Osteoblast (primary cell): ENCODE results near the gene RANBP17. TPM values are rescaled to one million over a fixed set of nuclear protein-coding genes. Genes with fewer than 3 reads are reported as not detected.
"Not testable (repeated sequence)": the region's sequence is repeated elsewhere in the genome, so short reads cannot be mapped to it uniquely, and the experiment has no call there.

Experiments
- DNase-seq: peaks from one replicate; pipeline ENCODE4 v3.0.0; 2011; ENCODE audit warnings: low spot score, mixed read lengths; ENCODE audit not compliant: insufficient read length; ENCODE audit errors: missing footprints
- H2AFZ ChIP-seq: 2 replicates; pipeline ENCODE4 v1.6.0; 2011; ENCODE audit warnings: mild to moderate bottlenecking, low read length
- H3K27ac ChIP-seq: 2 replicates; pipeline ENCODE4 v1.5.1; 2011; ENCODE audit warnings: mild to moderate bottlenecking, low read depth, low read length, moderate library complexity
- H3K27me3 ChIP-seq: 2 replicates; pipeline ENCODE4 v1.6.0; 2012; ENCODE audit warnings: mild to moderate bottlenecking, control low read depth, inconsistent platforms, low read length, moderate library complexity; ENCODE audit not compliant: insufficient read depth
- H3K36me3 ChIP-seq: 2 replicates; pipeline ENCODE4 v1.5.1; 2011; ENCODE audit warnings: mild to moderate bottlenecking, low read length, control low read depth, moderate library complexity; ENCODE audit not compliant: insufficient read depth
- H3K4me1 ChIP-seq: 2 replicates; pipeline ENCODE4 v1.5.1; 2011; ENCODE audit warnings: mild to moderate bottlenecking, low read length, control low read depth, moderate library complexity; ENCODE audit not compliant: insufficient read depth
- H3K4me2 ChIP-seq: 2 replicates; pipeline ENCODE4 v1.6.0; 2011; ENCODE audit warnings: mild to moderate bottlenecking, low read length; ENCODE audit not compliant: insufficient read depth
- H3K4me3 ChIP-seq: fragments of 200-600 bp; sonication (generic); 3 replicates; pipeline ENCODE4 v1.5.1; 2012; ENCODE audit warnings: mild to moderate bottlenecking, low read length, inconsistent platforms; ENCODE audit not compliant: insufficient read depth
- H3K79me2 ChIP-seq: 2 replicates; pipeline ENCODE4 v1.6.0; 2012; ENCODE audit warnings: mild to moderate bottlenecking, low read length, control low read depth, inconsistent platforms; ENCODE audit not compliant: insufficient read depth
- H3K9me3 ChIP-seq: 2 replicates; pipeline ENCODE4 v1.5.1; 2011; ENCODE audit warnings: low read depth, low read length, control low read depth
- H4K20me1 ChIP-seq: 2 replicates; pipeline ENCODE4 v1.6.0; 2012; ENCODE audit warnings: mild to moderate bottlenecking, low read length, control low read depth; ENCODE audit not compliant: insufficient read depth
- total RNA-seq: library from RNA; depleted of rRNA; stranded (reverse); fragments of >200 nt; gene quantifications from 2 replicates; pipeline ENCODE4 v1.2.3, GENCODE V29; 2012
- TF ChIP-seq, protein P1 (sequence below): IDR thresholded peaks from 2 replicates; pipeline ENCODE4 v1.5.1; 2011; ENCODE audit warnings: mild to moderate bottlenecking, low read depth, low read length, moderate library complexity; ENCODE audit errors: extremely low read depth

The RANBP17 gene
- total RNA-seq, 1 donor, result 4.0 TPM

DNA sequence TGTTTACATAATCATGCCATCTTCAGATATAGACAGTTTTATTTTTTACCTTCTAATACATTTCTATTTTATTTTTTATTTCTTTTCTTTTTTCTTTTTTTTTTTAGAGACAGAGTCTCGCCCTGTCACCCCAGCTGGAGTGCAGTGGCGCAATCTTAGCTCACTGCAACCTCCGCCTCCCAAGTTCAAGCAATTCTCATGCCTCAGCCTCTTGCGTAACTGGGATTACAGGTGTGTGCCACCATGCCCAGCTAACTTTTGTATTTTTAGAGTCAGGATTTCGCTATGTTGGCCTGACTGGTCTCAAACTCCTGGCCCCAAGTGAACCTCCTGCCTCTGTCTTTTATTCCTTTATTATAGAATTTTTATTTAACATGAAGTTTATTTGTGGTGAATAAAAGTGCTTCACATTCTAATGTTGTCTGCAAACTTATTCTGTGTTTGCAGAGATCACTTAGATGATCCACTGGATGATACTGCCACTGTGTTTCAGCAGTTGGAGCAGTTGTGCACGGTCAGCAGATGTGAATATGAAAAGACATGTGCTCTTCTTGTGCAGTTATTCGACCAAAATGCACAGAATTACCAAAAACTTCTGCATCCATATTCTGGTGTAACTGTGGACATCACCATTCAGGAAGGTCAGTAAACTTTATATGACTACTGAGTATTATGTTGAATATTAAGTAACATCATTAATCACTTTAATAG is 62.2 kb downstream of the RANBP17 start:
- no peak overlapping the region for H3K4me3 ChIP-seq
- H4K20me1 ChIP-seq, result no peaks in the 10 kb centered on the region
- no peak overlapping the region for H3K27ac ChIP-seq
- no peaks in the 10 kb centered on the region for H3K27me3 ChIP-seq
- H3K79me2 ChIP-seq, result no peaks in the 10 kb centered on the region
- H3K4me2 ChIP-seq, result no peak overlapping the region
- H2AFZ ChIP-seq, result no peak overlapping the region
- no peaks in the 10 kb centered on the region for H3K9me3 ChIP-seq
- no peak for DNase-seq
- no peaks in the 10 kb centered on the region for H3K36me3 ChIP-seq
- no peaks in the 10 kb centered on the region for H3K4me1 ChIP-seq
- TF ChIP-seq, protein P1, sequence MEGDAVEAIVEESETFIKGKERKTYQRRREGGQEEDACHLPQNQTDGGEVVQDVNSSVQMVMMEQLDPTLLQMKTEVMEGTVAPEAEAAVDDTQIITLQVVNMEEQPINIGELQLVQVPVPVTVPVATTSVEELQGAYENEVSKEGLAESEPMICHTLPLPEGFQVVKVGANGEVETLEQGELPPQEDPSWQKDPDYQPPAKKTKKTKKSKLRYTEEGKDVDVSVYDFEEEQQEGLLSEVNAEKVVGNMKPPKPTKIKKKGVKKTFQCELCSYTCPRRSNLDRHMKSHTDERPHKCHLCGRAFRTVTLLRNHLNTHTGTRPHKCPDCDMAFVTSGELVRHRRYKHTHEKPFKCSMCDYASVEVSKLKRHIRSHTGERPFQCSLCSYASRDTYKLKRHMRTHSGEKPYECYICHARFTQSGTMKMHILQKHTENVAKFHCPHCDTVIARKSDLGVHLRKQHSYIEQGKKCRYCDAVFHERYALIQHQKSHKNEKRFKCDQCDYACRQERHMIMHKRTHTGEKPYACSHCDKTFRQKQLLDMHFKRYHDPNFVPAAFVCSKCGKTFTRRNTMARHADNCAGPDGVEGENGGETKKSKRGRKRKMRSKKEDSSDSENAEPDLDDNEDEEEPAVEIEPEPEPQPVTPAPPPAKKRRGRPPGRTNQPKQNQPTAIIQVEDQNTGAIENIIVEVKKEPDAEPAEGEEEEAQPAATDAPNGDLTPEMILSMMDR, result no peak

DNA sequence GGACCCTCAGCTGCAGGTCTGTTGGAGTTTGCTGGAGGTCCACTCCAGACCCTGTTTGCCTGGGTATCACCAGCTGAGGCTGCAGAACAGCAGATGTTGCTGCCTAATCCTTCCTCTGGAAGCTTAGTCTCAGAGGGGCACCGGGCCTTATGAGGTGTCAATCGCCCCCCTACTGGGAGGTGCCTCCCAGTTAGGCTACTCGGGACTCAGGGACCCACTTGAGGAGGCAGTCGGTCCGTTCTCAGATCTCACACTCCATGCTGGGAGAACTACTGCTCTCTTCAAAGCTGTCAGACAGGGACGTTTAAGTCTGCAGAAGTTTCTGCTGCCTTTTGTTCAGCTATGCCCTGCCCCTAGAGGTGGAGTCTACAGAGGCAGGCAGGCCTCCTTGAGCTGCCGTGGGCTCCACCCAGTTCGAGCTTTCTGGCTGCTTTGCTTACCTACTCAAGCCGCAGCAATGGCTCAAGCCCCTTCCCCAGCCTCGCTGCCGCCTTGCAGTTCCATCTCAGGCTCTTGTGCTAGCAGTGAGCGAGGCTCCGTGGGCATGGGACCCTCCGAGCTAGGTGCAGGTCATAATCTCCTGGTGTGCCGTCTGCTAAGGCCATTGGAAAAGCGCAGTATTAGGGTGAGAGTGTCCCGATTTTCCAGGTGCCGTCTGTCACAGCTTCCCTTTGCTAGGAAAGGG is 73.9 kb downstream of the RANBP17 start:
- not testable (repeated sequence) for H3K27ac ChIP-seq, H3K9me3 ChIP-seq, H3K4me1 ChIP-seq, H2AFZ ChIP-seq, H3K79me2 ChIP-seq, H3K4me3 ChIP-seq, H3K4me2 ChIP-seq, H4K20me1 ChIP-seq, H3K36me3 ChIP-seq, DNase-seq, H3K27me3 ChIP-seq

DNA sequence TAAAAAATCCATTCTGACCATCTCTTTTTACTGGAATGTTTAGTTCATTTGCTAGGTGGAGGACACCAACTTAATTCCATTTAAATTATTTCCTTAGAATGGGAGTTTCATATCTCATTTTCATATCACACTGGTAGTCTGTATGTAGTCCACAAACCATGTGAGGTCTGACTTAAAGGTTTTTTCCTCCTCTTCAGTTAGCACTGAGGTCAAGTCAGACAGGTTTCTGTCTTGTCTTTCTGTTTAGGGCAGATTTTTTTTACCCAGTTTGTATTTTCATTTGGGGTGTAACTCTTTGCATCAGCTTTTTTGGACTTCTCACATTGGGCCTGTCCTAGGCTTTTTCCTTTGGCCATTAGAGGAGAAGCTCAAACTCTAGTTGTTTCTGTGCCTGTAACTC is 75.3 kb downstream of the RANBP17 start:
- Histone ChIP-seq H3K79me2 (no peaks in the 10 kb centered on the region), H3K4me2 (no peak overlapping the region), H3K4me1 (no peaks in the 10 kb centered on the region), H3K36me3 (no peaks in the 10 kb centered on the region), H3K4me3 (no peak overlapping the region), H3K27ac (no peak overlapping the region), H2AFZ (no peak overlapping the region), H3K27me3 (no peaks in the 10 kb centered on the region), H3K9me3 (no peaks in the 10 kb centered on the region), H4K20me1 (no peaks in the 10 kb centered on the region)
- TF ChIP-seq, protein P1, result no peak
- DNase-seq, result no peak

DNA sequence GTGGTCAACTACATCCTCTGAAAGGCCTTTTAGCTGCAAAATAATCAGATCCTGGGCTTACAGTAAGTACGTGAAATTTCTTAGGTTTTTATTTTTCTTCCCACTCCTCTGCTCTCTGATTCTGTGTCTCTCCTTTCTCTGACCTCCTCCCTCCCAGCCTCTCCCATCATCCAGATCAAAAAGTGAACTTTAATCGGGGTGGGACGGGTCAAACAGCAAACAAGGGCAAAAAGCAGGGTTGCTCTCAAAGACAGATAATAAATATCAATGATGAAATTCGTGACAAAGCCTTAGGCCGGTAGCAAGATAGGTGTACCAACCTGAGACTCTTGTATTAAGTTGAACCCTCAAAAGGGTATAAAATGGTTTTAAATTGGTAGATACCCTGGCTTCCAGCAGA is 76.1 kb downstream of the RANBP17 start:
- Histone ChIP-seq H4K20me1 (no peaks in the 10 kb centered on the region), H3K9me3 (no peaks in the 10 kb centered on the region), H3K4me3 (no peak overlapping the region), H3K79me2 (no peaks in the 10 kb centered on the region), H3K27me3 (no peaks in the 10 kb centered on the region), H3K36me3 (no peaks in the 10 kb centered on the region), H3K27ac (no peak overlapping the region), H3K4me2 (no peak overlapping the region), H2AFZ (no peak overlapping the region), H3K4me1 (no peaks in the 10 kb centered on the region)
- DNase-seq, result no peak
- TF ChIP-seq, protein P1, result no peak
